Measurements from ENCODE around the gene EBPL.

DNA sequence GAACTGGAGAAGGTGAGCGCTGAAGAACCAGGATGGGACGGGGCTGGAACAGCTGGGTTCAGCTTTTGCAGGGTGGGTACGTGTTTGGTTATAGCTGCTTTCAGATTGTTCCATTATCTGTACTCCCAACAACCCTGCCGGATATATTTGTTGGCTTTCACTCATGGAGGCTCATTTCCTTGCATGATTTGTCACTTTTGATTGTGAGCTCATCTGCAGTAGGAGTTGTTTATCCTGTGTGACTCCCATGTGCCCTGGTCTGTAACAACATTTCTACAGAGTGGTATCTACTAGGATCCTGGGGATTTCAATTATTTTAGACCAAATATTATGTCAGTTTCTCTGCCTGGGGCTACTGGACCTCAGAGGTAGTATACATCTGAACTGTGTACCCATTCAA, 57.6 kb downstream of the EBPL start:
- TF ChIP-seq CTCF (IDR thresholded peaks at IDR 0.05 in 4 of 5, conservative IDR thresholded peaks at IDR 0.05 in 1 of 5) (no peak), POLR2A (IDR thresholded peaks at IDR 0.05) (no peak)
